B cell (primary cell): ENCODE results near the gene SH3D19. TPM values are rescaled to one million over a fixed set of nuclear protein-coding genes. Genes with fewer than 3 reads are reported as not detected.

ENCODE experiments used
- ATAC-seq: fragments of 200-7000 bp; cut with Tn5 transposase; one replicate; pipeline ENCODE4 v1.10.0; 2021; ENCODE audit warnings: low read depth, mild to moderate bottlenecking, moderate number of reproducible peaks, moderate library complexity
- CTCF ChIA-PET: fragments of 350-600 bp; sonication (Branson Sonifier 250); formaldehyde crosslinking; loops from one replicate; lab custom pipeline; 2021; ENCODE audit warnings: antibody characterized with exemption, inconsistent platforms; lab: Charles Lee
- POLR2A ChIA-PET: fragments of 350-600 bp; sonication (Branson Sonifier 250); formaldehyde crosslinking; loops from one replicate; lab custom pipeline; 2021; ENCODE audit warnings: antibody characterized with exemption; lab: Charles Lee
- DNase-seq: peaks from one replicate; pipeline ENCODE4 v3.0.0; 2013
- H2AFZ ChIP-seq: 2 replicates; pipeline ENCODE4 v1.6.1; 2012; ENCODE audit warnings: mild to moderate bottlenecking, low read depth, low read length; ENCODE audit not compliant: insufficient read depth, poor library complexity, severe bottlenecking
- H3K27ac ChIP-seq, 2 donors: 1 replicate in 1 of 2; 2 replicates in 1 of 2; pipeline ENCODE4 v1.5.1; 2012 to 2013; ENCODE audit warnings: low read length in 2 of 2, mild to moderate bottlenecking in 2 of 2, moderate library complexity in 1 of 2
- H3K27me3 ChIP-seq, 4 experiments: fragments of 200-600 bp in 1 of 4; sonication (generic) in 1 of 4; replicated peaks in 1 of 4; 1 replicate in 2 of 4; 2 replicates in 2 of 4; pipeline versions ENCODE4 v1.6.1 to v1.7.0; 2013 to 2016; ENCODE audit warnings: low read length in 3 of 4, mild to moderate bottlenecking in 2 of 4, mixed read lengths in 1 of 4, moderate library complexity in 1 of 4; ENCODE audit not compliant: insufficient read depth in 4 of 4, control insufficient read depth in 3 of 4; ENCODE audit errors: control extremely low read depth in 1 of 4
- H3K36me3 ChIP-seq, 2 experiments: replicated peaks in 1 of 2; 1 replicate in 1 of 2; 2 replicates in 1 of 2; pipeline versions ENCODE4 v1.6.1 to v1.7.1; 2013; ENCODE audit warnings: low read length in 1 of 2; ENCODE audit not compliant: insufficient read depth in 2 of 2, control insufficient read depth in 1 of 2; ENCODE audit errors: control extremely low read depth in 1 of 2, extremely low read depth in 1 of 2
- H3K4me1 ChIP-seq, 2 donors: fragments of 200-600 bp in 1 of 2; sonication (generic) in 1 of 2; 1 replicate in 1 of 2; 2 replicates in 1 of 2; pipeline versions ENCODE4 v1.5.1 to v1.6.1; 2013 to 2017; ENCODE audit warnings: low read length in 2 of 2; ENCODE audit not compliant: control insufficient read depth in 2 of 2, insufficient read depth in 2 of 2
- H3K4me2 ChIP-seq: replicated peaks from 2 replicates; pipeline ENCODE3; 2012; ENCODE audit warnings: mild to moderate bottlenecking, low read depth, low read length; ENCODE audit not compliant: poor library complexity, severe bottlenecking
- H3K4me3 ChIP-seq, 5 experiments: fragments of 200-600 bp in 1 of 5; sonication (generic) in 1 of 5; 1 replicate in 3 of 5; 2 replicates in 2 of 5; pipeline versions ENCODE4 v1.5.1 to v1.7.0; 2011 to 2016; ENCODE audit warnings: low read length in 4 of 5, mild to moderate bottlenecking in 4 of 5, low read depth in 2 of 5, control low read depth in 1 of 5, moderate library complexity in 1 of 5; ENCODE audit not compliant: insufficient read depth in 1 of 5; ENCODE audit errors: control extremely low read depth in 1 of 5, extremely low read depth in 1 of 5
- H3K79me2 ChIP-seq: fragments of 200-600 bp; sonication (generic); one replicate; pipeline ENCODE4 v1.6.0; 2016; ENCODE audit warnings: low read length; ENCODE audit not compliant: control insufficient read depth, insufficient read depth
- H3K9ac ChIP-seq: fragments of 200-600 bp; sonication (generic); 2 replicates; pipeline ENCODE4 v1.6.1; 2017; ENCODE audit warnings: mild to moderate bottlenecking, low read length, moderate library complexity
- H3K9me3 ChIP-seq, 3 donors: one replicate each; pipeline versions ENCODE4 v1.6.1 to v1.7.1; 2013; ENCODE audit warnings: low read length in 2 of 3; ENCODE audit not compliant: control insufficient read depth in 2 of 3, insufficient read depth in 1 of 3; ENCODE audit errors: control extremely low read depth in 1 of 3
- H4K20me1 ChIP-seq: 2 replicates; pipeline ENCODE4 v1.6.0; 2012; ENCODE audit warnings: mild to moderate bottlenecking, low read length; ENCODE audit not compliant: insufficient read depth, control insufficient read depth, poor library complexity, severe bottlenecking
- H3K27ac Mint-ChIP-seq: one replicate; pipeline ENCODE4 v1.8.0; 2021; ENCODE audit warnings: mixed read lengths
- H3K27me3 Mint-ChIP-seq: one replicate; pipeline ENCODE4 v1.8.0; 2021; ENCODE audit warnings: mixed read lengths
- H3K4me1 Mint-ChIP-seq: one replicate; pipeline ENCODE4 v1.8.0; 2021; ENCODE audit warnings: mixed read lengths
- H3K4me3 Mint-ChIP-seq: one replicate; pipeline ENCODE4 v1.8.0; 2021; ENCODE audit warnings: mixed read lengths
- H3K9me3 Mint-ChIP-seq: one replicate; pipeline ENCODE4 v1.8.0; 2022; ENCODE audit warnings: mixed read lengths; ENCODE audit not compliant: insufficient read depth
- CTCF ChIP-seq: fragments of 200-600 bp; IDR thresholded peaks from one replicate; pipeline ENCODE4 v1.8.0; 2022; ENCODE audit warnings: antibody characterized with exemption, mild to moderate bottlenecking
- EZH2 ChIP-seq: IDR thresholded peaks from 2 replicates; pipeline ENCODE4 v1.6.1; 2012; ENCODE audit warnings: borderline replicate concordance, low read depth, mild to moderate bottlenecking, moderate library complexity, low read length; ENCODE audit not compliant: insufficient read depth, poor library complexity, severe bottlenecking
- WGBS: methylation state at CpG from one replicate; pipeline ENCODE4 v1.1.5; 2013; ENCODE audit warnings: missing lambda C conversion rate; ENCODE audit not compliant: insufficient coverage; 5-methylcytosine and 5-hydroxymethylcytosine counted together
- intact Hi-C: fragments of 100-400 bp; cut with micrococcal nuclease; formaldehyde crosslinking; loops from one replicate; pipeline ENCODE4 v1.10.0; 2022
- polyA plus RNA-seq: library from polyadenylated mRNA; depleted of rRNA; stranded (reverse); fragments of >200 nt; gene quantifications from 2 replicates; pipeline ENCODE4 v1.2.3, GENCODE V29; 2012
- total RNA-seq, 2 donors: library from RNA; stranded (reverse); fragments of 120-200 nt in 1 of 2; gene quantifications; 1 replicate in 1 of 2; 2 replicates in 1 of 2; pipeline versions ENCODE4 v1.2.3 to v1.2.4, GENCODE V29; 2013 to 2022

The SH3D19 gene
- total and polyA plus RNA-seq, 2 donors (not counting 1 experiment from before 2014, with no cell fraction given): 0.01 TPM; not detected in 1

GRCh38 chr4:151167561-151167960 lies 157.8 kb downstream of the SH3D19 start:
- no peaks in the 10 kb centered on the region for H3K9me3 Mint-ChIP-seq
- Histone ChIP-seq H4K20me1 (no peaks in the 10 kb centered on the region), H3K27ac (no peak overlapping the region), H3K79me2 (no peaks in the 10 kb centered on the region), H3K4me2 (no peak overlapping the region), H3K9ac (no peak overlapping the region), H2AFZ (no peak overlapping the region), H3K9me3 (no peaks in the 10 kb centered on the region), H3K36me3 (no peaks in the 10 kb centered on the region), H3K27me3 (no peaks in the 10 kb centered on the region), H3K4me3 (no peak overlapping the region), H3K4me1 (no peaks in the 10 kb centered on the region)
- ChIA-PET CTCF (no interaction called here), POLR2A (no interaction called here)
- no peak for TF ChIP-seq CTCF
- TF ChIP-seq EZH2: no peak
- H3K27me3 Mint-ChIP-seq: peaks cover 16% of the 10 kb centered on the region
- H3K27ac Mint-ChIP-seq: no peak overlapping the region
- 96% methylated on average over 22 of the region's 24 CpGs for WGBS
- no peaks in the 10 kb centered on the region for H3K4me1 Mint-ChIP-seq
- ATAC-seq (no peak), DNase-seq (no peak)
- intact Hi-C loops: no loop called here
- no peak overlapping the region for H3K4me3 Mint-ChIP-seq

GRCh38 chr4:151166636-151167035 lies 158.8 kb downstream of the SH3D19 start:
- 95% methylated on average over 2 of the region's 4 CpGs for WGBS
- ChIA-PET POLR2A (no interaction called here), CTCF (no interaction called here)
- H3K9me3 ChIP-seq: no peaks in the 10 kb centered on the region
- ATAC-seq: no peak
- no peaks in the 10 kb centered on the region for H3K27me3 ChIP-seq
- no peak for TF ChIP-seq EZH2
- TF ChIP-seq CTCF: no peak
- intact Hi-C loops: no loop called here
- no peaks in the 10 kb centered on the region for H3K9me3 Mint-ChIP-seq
- no peaks in the 10 kb centered on the region for H3K4me1 ChIP-seq
- H4K20me1 ChIP-seq: no peaks in the 10 kb centered on the region
- no peaks in the 10 kb centered on the region for H3K79me2 ChIP-seq
- H3K27ac Mint-ChIP-seq: no peak overlapping the region
- no peak overlapping the region for H3K27ac ChIP-seq
- H3K9ac ChIP-seq: no peak overlapping the region
- H2AFZ ChIP-seq: no peak overlapping the region
- no peak overlapping the region for H3K4me2 ChIP-seq
- no peaks in the 10 kb centered on the region for H3K4me1 Mint-ChIP-seq
- DNase-seq: no peak
- H3K4me3 Mint-ChIP-seq: no peak overlapping the region
- no peak overlapping the region for H3K4me3 ChIP-seq
- H3K27me3 Mint-ChIP-seq: peaks cover 16% of the 10 kb centered on the region
- no peaks in the 10 kb centered on the region for H3K36me3 ChIP-seq
